ENCODE measurements around the gene PAPPA2. TPM values are rescaled to one million over a fixed set of nuclear protein-coding genes. Genes with fewer than 3 reads are reported as not detected.

Gene PAPPA2
- total RNA-seq, 1 experiment from 2014 or later: not detected

- ChIA-PET POLR2A (ENCODE audit: unreplicated experiment) (no interaction called here), CTCF (no interaction called here)
- no peak for TF ChIP-seq EZH2 (IDR thresholded peaks at IDR 0.05; ENCODE audit: low read length, unreplicated experiment)
- TF ChIP-seq EZH2phosphoT487 (IDR thresholded peaks at IDR 0.05; ENCODE audit: borderline replicate concordance, low read length): no peak
- no peak for TF ChIP-seq CTCF (conservative IDR thresholded peaks at IDR 0.05; ENCODE audit: low read depth, low read length)
- peaks cover 59% of the 10 kb centered on the region for H3K27me3 ChIP-seq (ENCODE audit: low read length)
- no peak overlapping the region for H3K4me3 ChIP-seq (ENCODE audit: low read length)
- no peak overlapping the region for H2AFZ ChIP-seq (ENCODE audit: low read length)
- H3K9ac ChIP-seq (ENCODE audit: low read length): no peak overlapping the region
- no peaks in the 10 kb centered on the region for H3K79me2 ChIP-seq (ENCODE audit: low read length)
- H3F3A ChIP-seq (ENCODE audit: low read length, unreplicated experiment): no peaks in the 10 kb centered on the region
- DNase-seq: no peak
- no TSS peak for BruUV-seq (replicated peaks)
- no peaks in the 10 kb centered on the region for H3K36me3 ChIP-seq (ENCODE audit: low read depth, low read length)
- H3K9me3 ChIP-seq (ENCODE audit: low read length): no peaks in the 10 kb centered on the region
- no peaks in the 10 kb centered on the region for H3K9me2 ChIP-seq (replicated peaks; ENCODE audit: low read length)
- intact Hi-C loops (cut with micrococcal nuclease): no loop called here
- no peaks in the 10 kb centered on the region for H4K20me1 ChIP-seq (ENCODE audit: low read length)
- ATAC-seq: no peak
- no peaks in the 10 kb centered on the region for H3K4me1 ChIP-seq (ENCODE audit: insufficient read depth, low read length)
- H3K4me2 ChIP-seq (ENCODE audit: low read length): no peak overlapping the region
- H3K27ac ChIP-seq (ENCODE audit: low read length): no peak overlapping the region
Measured at GRCh38 chr1:176552217-176552991, 89.4 kb downstream of the PAPPA2 start.

GRCh38 chr1:176552999-176553398, 90.0 kb downstream of the PAPPA2 start:
- H3K9me3 ChIP-seq (ENCODE audit: low read length): no peaks in the 10 kb centered on the region
- DNase-seq: no peak
- no peaks in the 10 kb centered on the region for H3K9me2 ChIP-seq (replicated peaks; ENCODE audit: low read length)
- H3K4me2 ChIP-seq (ENCODE audit: low read length): no peak overlapping the region
- no peak overlapping the region for H2AFZ ChIP-seq (ENCODE audit: low read length)
- peaks cover 59% of the 10 kb centered on the region for H3K27me3 ChIP-seq (ENCODE audit: low read length)
- H3F3A ChIP-seq (ENCODE audit: low read length, unreplicated experiment): no peaks in the 10 kb centered on the region
- H3K9ac ChIP-seq (ENCODE audit: low read length): no peak overlapping the region
- H3K79me2 ChIP-seq (ENCODE audit: low read length): no peaks in the 10 kb centered on the region
- H4K20me1 ChIP-seq (ENCODE audit: low read length): no peaks in the 10 kb centered on the region
- CTCF ChIA-PET: no interaction called here
- POLR2A ChIA-PET (ENCODE audit: unreplicated experiment): no interaction called here
- H3K4me3 ChIP-seq (ENCODE audit: low read length): no peak overlapping the region
- ATAC-seq: no peak
- BruUV-seq (replicated peaks): no TSS peak
- no peak overlapping the region for H3K27ac ChIP-seq (ENCODE audit: low read length)
- no peaks in the 10 kb centered on the region for H3K36me3 ChIP-seq (ENCODE audit: low read depth, low read length)
- H3K4me1 ChIP-seq (ENCODE audit: insufficient read depth, low read length): no peaks in the 10 kb centered on the region
- TF ChIP-seq CTCF (conservative IDR thresholded peaks at IDR 0.05; ENCODE audit: low read depth, low read length) (no peak), EZH2 (IDR thresholded peaks at IDR 0.05; ENCODE audit: low read length, unreplicated experiment) (no peak), EZH2phosphoT487 (IDR thresholded peaks at IDR 0.05; ENCODE audit: borderline replicate concordance, low read length) (no peak)
- intact Hi-C loops (cut with micrococcal nuclease): no loop called here

GRCh38 chr1:176556288-176556687, 93.3 kb downstream of the PAPPA2 start:
- Histone ChIP-seq H3K27me3 (ENCODE audit: low read length) (peaks cover 44% of the 10 kb centered on the region), H3K9me3 (ENCODE audit: low read length) (no peaks in the 10 kb centered on the region), H3K36me3 (ENCODE audit: low read depth, low read length) (no peaks in the 10 kb centered on the region), H3K4me2 (ENCODE audit: low read length) (no peak overlapping the region), H3F3A (ENCODE audit: low read length, unreplicated experiment) (no peaks in the 10 kb centered on the region), H3K79me2 (ENCODE audit: low read length) (no peaks in the 10 kb centered on the region), H3K4me3 (ENCODE audit: low read length) (no peak overlapping the region), H2AFZ (ENCODE audit: low read length) (no peak overlapping the region), H3K4me1 (ENCODE audit: insufficient read depth, low read length) (no peaks in the 10 kb centered on the region), H4K20me1 (ENCODE audit: low read length) (no peaks in the 10 kb centered on the region), H3K9ac (ENCODE audit: low read length) (no peak overlapping the region), H3K27ac (ENCODE audit: low read length) (no peak overlapping the region), H3K9me2 (replicated peaks; ENCODE audit: low read length) (no peaks in the 10 kb centered on the region)
- no peak for TF ChIP-seq CTCF (conservative IDR thresholded peaks at IDR 0.05; ENCODE audit: low read depth, low read length)
- TF ChIP-seq EZH2 (IDR thresholded peaks at IDR 0.05; ENCODE audit: low read length, unreplicated experiment): no peak
- TF ChIP-seq EZH2phosphoT487 (IDR thresholded peaks at IDR 0.05; ENCODE audit: borderline replicate concordance, low read length): no peak
- no TSS peak for BruUV-seq (replicated peaks)
- POLR2A ChIA-PET (ENCODE audit: unreplicated experiment): no interaction called here
- no peak for DNase-seq
- no peak for ATAC-seq
- CTCF ChIA-PET: interaction anchor here (0.6 kb wide), 1 partner anchor 135 kb away, joined by 3 read pairs; no protein-coding TSS in a partner anchor
- intact Hi-C loops (cut with micrococcal nuclease): no loop called here
